ENCODE data around the gene HTT. TPM values are rescaled to one million over a fixed set of nuclear protein-coding genes. Genes with fewer than 3 reads are reported as not detected.

Gene HTT
- total RNA-seq, 2 donors from 2014 or later = 18.1 to 30.5 TPM

GRCh38 chr4:3111461-3111860 lies 37.0 kb downstream of the HTT start:
- Histone ChIP-seq H3K36me3 (peaks cover 16% of the 10 kb centered on the region), H3K27me3 (no peaks in the 10 kb centered on the region), H3K4me1 (peaks cover 0 to 47% of the 10 kb centered on the region in 2 donors), H3K9me3 (no peaks in the 10 kb centered on the region), H3K27ac (peak overlapping the region; percentile 38 to 57), H3K4me3 (no peak overlapping the region)
- no peak for DNase-seq (ENCODE audit: low spot score)
- no peak for TF ChIP-seq CTCF (IDR thresholded peaks at IDR 0.05)

GRCh38 chr4:3112201-3112600 lies 37.7 kb downstream of the HTT start:
- Histone ChIP-seq H3K4me3 (no peak overlapping the region), H3K27ac (peak overlapping the region; percentile 38 to 57), H3K36me3 (peaks cover 22% of the 10 kb centered on the region), H3K9me3 (no peaks in the 10 kb centered on the region), H3K27me3 (no peaks in the 10 kb centered on the region), H3K4me1 (peaks cover 0 to 48% of the 10 kb centered on the region in 2 donors)
- no peak for TF ChIP-seq CTCF (IDR thresholded peaks at IDR 0.05)
- no peak for DNase-seq (ENCODE audit: low spot score)

- H3K4me3 ChIP-seq = no peak overlapping the region
- TF ChIP-seq CTCF (IDR thresholded peaks at IDR 0.05) = no peak
- H3K4me1 ChIP-seq = peaks cover 0 to 44% of the 10 kb centered on the region in 2 donors
- H3K9me3 ChIP-seq = no peaks in the 10 kb centered on the region
- no peaks in the 10 kb centered on the region for H3K27me3 ChIP-seq
- H3K27ac ChIP-seq = peak overlapping the region; percentile 38 to 57
- peaks cover 28% of the 10 kb centered on the region for H3K36me3 ChIP-seq
- DNase-seq (ENCODE audit: low spot score) = no peak
Measured at GRCh38 chr4:3112609-3113469, 38.4 kb downstream of the HTT start.

- Histone ChIP-seq H3K4me3 (no peak overlapping the region), H3K9me3 (no peaks in the 10 kb centered on the region), H3K4me1 (peaks cover 0 to 38% of the 10 kb centered on the region in 2 donors), H3K27ac (no peak overlapping the region), H3K36me3 (peaks cover 28% of the 10 kb centered on the region), H3K27me3 (no peaks in the 10 kb centered on the region)
- TF ChIP-seq CTCF (IDR thresholded peaks at IDR 0.05) = no peak
- DNase-seq (ENCODE audit: low spot score) = no peak
Measured at GRCh38 chr4:3114377-3114776, 39.9 kb downstream of the HTT start.

- no peaks in the 10 kb centered on the region for H3K27me3 ChIP-seq
- H3K4me1 ChIP-seq = peaks cover 0 to 38% of the 10 kb centered on the region in 2 donors
- no peak overlapping the region for H3K27ac ChIP-seq
- no peak overlapping the region for H3K4me3 ChIP-seq
- H3K36me3 ChIP-seq = peaks cover 28% of the 10 kb centered on the region
- H3K9me3 ChIP-seq = no peaks in the 10 kb centered on the region
- no peak for TF ChIP-seq CTCF (IDR thresholded peaks at IDR 0.05)
- no peak for DNase-seq (ENCODE audit: low spot score)
Measured at GRCh38 chr4:3115637-3116270, 41.3 kb downstream of the HTT start.
